Stimulated activated CD4-positive, alpha-beta T cell treated with anti-CD3 and anti-CD28 coated beads, Interleukin-12 subunit alpha, Interleukin-12 subunit beta, amount 100 ng/mL, for 24 hours (primary cell): ENCODE results near the gene CPEB4.

Source experiments
- DNase-seq, 2 experiments: peaks; one replicate each; pipeline ENCODE4 v3.0.0-alpha.2; 2020; ENCODE audit warnings: low read depth in 2 of 2

The CPEB4 gene

DNA sequence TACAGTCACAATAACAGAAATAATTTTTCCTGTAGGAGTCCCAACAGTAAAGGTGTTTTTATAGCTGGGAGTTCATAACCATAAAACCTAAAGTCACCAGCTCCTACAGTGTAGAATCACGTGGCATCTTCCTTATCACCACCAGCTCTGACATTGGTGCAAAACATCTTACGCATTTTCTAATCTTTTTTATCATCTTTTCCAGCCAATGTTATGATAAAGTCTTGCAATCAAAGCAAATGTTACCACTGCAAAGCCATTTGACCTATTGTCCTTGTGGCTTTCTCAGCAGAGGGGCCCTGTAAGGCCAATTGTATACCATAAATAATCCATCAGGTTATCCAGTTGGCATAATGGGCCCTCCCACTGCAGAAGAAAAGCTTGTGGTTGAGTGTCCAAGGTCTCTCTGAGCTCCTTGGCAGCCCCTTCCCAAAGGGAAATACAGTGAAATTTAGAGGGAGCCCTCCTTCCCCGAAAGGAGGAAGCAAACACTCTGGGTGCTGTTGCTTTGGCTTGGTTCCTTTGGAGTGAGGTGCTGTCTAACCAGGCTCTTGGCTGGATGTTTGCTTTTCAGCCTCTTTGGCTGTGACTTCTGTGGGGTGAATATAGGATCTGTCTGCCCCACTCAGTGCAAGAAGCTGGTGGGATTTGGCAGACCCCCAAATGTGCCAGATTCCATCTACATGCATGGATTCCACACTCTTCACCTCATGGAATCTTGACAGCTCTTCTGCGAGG, 29.3 kb upstream of the CPEB4 start:
- no peak for DNase-seq

DNA sequence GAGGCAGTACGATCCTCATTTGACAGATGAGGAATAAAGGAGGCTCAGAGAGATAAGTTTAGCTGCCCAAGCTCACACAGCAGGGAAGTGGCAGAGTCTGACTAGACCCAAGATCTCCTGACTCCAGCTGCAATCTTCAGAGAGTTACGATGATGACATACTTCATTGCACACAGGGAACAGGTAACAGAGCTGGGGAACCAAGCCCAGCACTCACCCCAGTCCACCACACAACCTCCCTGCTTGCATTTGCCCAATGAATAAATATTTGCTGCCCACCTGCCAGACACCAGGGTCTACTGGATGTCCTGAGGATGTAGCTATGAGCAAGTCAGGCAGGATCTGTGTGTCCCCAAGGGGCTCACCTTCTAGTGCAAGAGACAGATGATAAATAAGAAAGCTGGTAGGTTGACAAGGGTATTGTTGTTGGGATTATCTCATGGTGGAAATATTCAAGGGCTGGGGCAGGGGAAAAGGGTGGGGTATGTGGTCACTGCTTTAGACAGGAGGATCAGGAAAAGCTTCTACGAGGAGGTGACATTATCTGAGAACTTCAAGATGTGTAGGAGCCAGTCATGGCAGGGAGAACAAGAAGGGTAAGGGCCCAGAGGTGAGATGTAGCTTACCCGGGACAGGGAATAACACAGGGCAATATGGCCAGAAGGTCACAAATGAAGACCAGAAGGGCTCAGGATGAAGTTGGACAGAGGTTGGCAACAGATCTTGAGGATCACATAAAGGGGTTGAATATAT, 28.6 kb upstream of the CPEB4 start:
- DNase-seq: no peak

GRCh38 chr5:173862047-173862477, 26.1 kb upstream of the CPEB4 start:
- no peak for DNase-seq

DNA sequence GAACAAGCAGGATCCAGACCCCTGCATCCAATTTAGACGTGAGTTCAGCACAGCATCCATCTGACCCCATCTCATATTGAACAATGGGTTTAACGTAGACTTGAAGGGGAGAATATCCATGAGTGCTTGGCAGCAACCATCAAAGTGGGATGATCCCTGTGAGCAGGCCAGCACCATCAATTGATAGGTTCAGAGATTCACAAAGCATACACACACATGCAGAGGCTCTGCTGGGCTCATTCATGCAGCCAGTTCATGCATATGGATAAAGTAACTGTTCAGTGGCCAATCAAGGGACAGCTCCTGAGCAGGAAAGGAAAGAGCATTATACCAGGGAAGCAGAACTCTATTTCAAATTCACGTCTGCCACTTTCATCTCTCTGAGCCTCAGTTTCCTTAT, 24.8 kb upstream of the CPEB4 start:
- DNase-seq: no peak

GRCh38 chr5:173864126-173865050, 23.8 kb upstream of the CPEB4 start:
- DNase-seq: no peak

GRCh38 chr5:173866243-173866857, 21.8 kb upstream of the CPEB4 start:
- no peak for DNase-seq

DNA sequence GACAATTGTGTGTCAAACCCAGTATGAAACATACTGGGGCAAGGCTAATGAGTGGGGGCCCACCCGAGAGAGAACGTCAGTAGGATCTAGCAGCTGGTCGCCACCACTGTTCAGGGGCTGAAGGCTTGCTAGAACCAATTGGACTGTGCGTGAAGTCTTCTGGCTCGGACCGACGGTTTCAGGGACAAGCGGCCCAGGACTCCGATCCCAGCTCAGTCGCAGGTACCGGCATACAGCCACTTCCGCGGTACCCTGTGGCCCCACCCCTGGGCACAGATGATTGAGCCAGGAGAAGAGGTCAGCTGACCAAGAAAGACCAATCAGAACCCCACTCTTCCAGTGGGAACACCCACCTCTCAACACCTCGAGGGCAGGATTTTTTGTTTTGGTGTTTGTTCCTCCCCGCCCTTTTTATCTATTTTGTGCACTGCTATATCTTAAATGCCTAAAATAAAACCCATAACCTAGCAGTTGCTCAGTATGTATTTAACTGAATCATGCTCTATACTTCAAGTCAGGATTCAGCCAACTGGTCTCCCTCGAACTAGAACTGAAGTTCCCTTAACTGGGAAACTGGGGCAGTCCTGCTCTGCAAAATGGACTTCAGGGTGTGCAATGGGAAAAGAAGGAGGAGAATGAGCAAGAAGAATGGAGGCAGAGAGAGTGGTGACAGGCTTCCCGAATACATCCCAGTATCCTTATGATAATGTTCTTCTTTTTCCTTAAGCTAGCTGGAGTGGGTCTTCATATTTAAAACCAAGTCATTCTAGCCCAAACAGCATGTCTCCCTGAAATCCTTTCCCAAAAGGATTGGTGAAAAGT, 21.1 kb upstream of the CPEB4 start:
- DNase-seq: no peak

DNA sequence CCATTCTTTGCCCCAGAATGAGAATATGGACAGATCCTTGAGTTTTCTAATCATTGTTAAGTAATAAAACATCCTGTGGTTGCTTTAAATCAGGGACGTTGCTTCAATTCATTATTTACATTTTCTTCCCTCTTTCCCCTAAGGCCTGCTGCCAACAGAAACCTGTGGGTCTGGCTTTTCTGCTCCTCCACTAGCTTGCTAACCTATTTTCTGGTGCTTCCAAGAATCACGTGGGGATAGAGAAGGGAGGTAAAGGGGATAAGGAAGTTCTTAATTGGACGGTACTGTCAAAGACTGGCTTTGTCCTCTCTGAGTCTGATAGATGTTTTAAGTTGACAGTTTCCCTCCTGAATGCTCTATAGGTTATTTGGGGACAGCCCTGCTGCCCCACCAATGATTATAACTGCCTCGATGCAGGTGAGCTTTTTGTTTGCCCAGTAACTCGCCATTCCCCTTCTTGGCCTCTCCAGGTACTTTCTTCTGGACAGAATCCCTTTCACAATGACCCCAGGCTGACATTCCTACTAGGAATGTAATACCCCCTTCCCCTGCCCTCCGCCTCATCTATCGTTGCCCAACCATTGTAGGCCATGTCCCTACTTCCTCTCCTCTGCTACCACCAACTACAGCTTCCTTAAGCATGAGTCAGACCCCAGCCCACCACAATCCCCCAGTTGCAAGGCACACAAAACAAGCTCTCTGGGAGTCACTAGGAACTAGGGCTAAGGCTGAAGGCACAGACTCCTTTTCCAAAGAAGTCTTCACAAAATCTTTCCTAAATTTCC, 19.9 kb upstream of the CPEB4 start:
- DNase-seq: no peak

- no peak for DNase-seq
Measured at GRCh38 chr5:173869316-173869715, 18.8 kb upstream of the CPEB4 start.

DNA sequence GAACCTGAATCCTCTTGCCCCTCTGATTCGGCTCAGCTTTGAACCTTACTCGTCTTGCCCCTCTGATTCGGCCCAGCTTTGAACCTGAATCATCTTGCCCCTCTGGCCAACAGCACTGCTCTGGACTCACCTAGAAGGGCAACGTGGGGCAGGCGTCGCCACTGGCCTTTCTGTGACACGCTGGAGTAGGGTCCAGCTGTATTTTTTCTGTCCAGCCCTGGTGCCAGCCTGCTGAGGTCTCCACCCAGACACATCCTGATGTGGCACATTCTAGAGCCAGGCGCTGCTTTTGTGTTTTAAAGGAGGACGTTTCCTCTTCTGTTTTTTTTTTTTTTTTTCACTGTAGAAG, 15.2 kb upstream of the CPEB4 start:
- no peak for DNase-seq

DNA sequence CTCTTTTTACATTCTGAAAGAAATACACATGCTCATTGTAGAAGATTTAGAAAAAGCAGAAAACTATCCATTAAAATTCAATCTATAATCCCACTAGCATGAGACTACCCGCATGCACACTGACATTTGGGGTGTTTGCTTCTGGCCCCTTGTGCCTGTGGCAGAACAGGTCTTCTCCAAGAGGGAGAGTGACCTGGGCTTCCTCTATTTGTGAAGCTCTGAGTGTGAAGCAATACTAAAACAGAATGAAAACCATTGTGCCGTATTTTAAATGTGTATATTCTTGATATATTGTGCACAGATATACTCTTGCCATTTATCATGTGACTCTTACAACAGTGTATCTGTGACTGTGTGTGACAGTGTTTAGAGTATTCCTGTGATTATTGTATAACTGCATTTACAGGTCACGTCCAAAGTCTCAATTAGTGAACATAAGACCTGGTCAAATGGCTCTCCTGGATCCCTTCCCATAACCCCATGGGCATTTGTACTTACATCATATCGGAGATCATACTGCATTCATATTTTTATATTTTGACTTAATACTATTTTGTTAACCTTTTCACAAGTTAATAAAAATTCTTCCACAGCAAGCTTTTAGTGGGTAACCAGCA, 14.7 kb upstream of the CPEB4 start:
- no peak for DNase-seq

- DNase-seq: no peak
Measured at GRCh38 chr5:173875189-173875588, 13.0 kb upstream of the CPEB4 start.

DNA sequence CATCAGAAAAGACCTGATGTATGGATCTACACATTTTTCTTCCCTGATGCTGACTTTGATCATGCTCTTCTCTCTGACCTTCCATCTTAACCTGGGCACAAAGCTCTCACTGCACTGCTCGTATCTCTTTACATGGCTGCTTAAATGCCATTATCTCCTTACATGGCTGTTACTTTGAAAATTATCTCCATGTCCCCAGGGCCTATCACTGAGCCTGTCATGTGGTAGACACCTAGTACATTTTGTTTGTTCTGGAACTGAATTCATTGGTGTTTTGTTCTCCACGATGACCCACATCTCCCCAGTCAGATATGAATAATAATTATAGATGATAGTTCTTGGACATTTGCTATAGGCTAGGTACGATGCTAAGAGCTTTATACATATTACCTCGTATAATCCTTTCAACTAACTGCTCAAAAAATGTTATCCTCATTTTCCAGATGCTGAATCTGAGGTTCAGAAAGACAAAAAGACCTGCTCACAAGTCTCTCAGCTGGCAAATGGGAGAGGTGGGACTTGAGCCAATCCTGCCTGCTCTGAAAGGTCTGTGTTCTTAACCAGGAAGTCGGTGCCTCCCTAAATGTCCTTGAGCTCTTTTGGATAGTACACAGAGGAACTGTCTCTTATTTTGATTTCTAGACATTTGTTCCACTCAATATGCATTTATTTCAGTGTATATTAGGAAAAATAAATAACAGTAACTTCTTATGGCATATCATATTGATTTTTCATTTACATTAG, 9.8 kb upstream of the CPEB4 start:
- DNase-seq: no peak

DNA sequence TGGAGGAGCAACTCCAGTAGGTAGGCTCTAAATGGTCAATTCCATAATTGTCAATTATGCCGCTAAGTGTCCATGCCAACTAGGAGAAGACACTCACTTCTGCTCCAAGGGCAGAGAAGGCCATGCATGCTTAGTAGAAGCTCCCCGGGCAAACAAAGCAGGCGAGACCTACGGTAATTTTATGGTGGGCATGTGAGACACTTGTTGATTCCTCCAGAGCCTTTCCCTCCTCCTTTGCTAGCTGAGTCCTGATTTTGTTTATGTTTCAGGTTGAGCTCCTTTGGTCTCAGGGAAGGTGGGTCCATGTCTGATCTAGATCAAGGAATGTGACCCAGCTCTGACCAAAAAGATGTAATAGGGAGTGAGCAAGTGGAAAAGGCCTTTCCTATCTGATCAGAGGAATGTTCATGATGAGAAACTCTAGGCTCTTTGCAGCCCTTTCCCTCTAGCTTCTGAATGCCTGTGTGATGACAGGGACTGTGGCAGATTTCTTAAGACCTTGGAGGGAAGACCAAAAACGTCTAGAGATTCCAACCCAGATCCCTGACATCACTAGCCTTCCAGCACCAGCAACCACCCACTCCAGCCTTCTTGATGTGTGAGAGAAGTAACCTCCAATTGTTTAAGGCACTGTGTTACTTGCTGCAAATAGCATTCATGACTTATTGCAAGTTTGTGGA, 7.7 kb upstream of the CPEB4 start:
- DNase-seq: no peak

- no peak for DNase-seq
Measured at GRCh38 chr5:173881811-173882575, 6.2 kb upstream of the CPEB4 start.

DNA sequence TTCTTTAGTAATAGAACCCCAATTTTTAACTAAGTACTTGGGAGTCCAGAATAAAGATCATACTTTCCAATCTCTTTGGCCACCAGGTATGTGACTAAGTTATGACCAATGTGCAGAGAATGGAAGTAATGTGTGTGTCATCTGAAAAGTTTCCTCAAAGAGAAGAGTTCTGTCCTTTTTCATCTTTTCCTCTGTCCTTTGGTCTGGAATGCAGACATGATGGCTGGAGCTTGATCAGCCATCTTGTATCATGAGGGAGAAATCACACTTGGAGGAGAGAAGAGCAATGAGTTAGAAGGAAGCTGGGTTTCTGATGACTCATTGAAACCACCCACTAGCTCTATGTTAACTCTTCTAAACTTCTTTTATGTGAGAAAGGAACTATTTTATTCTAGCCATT, 5.5 kb upstream of the CPEB4 start:
- no peak for DNase-seq

DNA sequence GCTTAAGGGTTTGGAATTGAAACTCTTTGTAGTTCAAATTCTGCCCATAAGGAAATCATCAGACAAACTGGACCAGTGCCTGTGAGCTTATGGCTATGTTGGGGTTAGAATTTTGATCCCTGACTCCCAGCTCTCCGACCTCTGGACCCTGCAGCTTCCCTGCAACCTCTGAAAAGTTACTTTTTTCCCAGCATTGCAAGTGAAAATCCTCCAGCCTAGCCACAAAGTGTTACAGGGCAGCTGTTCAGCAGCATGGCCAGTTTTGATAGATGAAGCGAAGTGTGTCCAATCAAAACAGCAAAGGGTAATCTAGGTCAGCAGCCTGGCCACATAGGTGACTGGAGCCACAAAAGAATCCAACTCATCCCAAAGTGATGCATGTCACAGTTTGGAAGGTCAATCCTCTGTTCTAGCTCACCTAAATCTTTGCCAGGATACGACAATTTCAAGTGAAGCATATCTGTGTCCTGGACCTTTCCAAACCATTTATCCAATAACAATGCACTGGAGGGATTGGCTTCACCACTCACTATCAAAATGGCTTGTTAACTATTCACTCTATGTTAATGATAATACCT, 4.7 kb upstream of the CPEB4 start:
- DNase-seq: no peak
